Measurements from ENCODE around the gene LY86. TPM values are rescaled to one million over a fixed set of nuclear protein-coding genes. Genes with fewer than 3 reads are reported as not detected.

Gene LY86
- total and polyA plus RNA-seq, 9 donors, result 1.3 to 13.8 (median 2.3) TPM

GRCh38 chr6:6680526-6680925, 92.0 kb downstream of the LY86 start:
- no peaks in the 10 kb centered on the region for H3K27me3 ChIP-seq
- no peaks in the 10 kb centered on the region for H3K9me3 ChIP-seq
- DNase-seq, result no peak
- no peak overlapping the region for H3K4me3 ChIP-seq
- no peaks in the 10 kb centered on the region for H3K36me3 ChIP-seq
- H3K27ac ChIP-seq, result no peak overlapping the region
- intact Hi-C loops (cut with DNase I), result no loop called here
- TF ChIP-seq CTCF (IDR thresholded peaks at IDR 0.05) (no peak), POLR2A (IDR thresholded peaks at IDR 0.05) (no peak)
- H3K4me1 ChIP-seq (ENCODE audit: insufficient read depth), result no peaks in the 10 kb centered on the region

DNA sequence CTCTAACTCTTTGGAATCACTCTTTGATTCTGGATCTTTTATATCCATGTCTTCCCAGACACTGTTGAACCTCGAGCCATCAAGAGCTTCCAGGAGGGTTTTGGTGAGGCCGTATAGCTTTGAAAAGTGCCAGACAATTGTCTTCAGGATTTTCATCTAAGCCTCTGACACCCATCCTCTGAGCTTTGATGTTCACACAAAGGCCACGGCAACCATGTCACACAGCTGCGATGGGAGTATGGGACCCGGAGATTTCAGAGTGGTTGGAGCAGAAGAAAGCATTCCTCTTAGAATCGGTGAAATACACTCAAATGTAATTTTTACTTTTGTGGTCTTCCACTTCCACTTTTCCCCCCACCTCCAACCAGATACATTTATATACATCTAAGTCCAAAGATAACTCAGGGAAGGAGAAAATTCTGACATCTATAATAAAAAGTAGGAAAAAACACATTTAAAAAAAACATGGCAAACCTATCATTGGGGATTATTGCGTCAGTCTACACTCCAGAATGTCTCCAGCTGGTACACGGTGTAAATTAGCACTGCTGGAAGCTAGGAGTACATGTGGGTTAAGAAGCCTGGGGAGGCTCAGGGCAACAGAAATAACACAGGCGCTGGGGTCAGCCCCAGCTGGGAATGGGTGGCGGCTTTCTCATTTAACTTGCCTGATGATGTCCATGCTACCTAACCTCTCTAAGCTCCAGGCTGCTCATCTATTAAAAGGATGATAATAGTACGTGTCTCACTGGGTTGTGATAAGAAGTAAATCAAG, 92.7 kb downstream of the LY86 start:
- TF ChIP-seq CTCF (IDR thresholded peaks at IDR 0.05) (no peak), POLR2A (IDR thresholded peaks at IDR 0.05) (no peak), EP300 (IDR thresholded peaks at IDR 0.05) (no peak)
- Histone ChIP-seq H3K4me3 (no peak overlapping the region), H3K27me3 (no peaks in the 10 kb centered on the region), H3K4me1 (ENCODE audit: insufficient read depth) (no peaks in the 10 kb centered on the region), H3K9me3 (no peaks in the 10 kb centered on the region), H3K36me3 (no peaks in the 10 kb centered on the region), H3K27ac (no peak overlapping the region)
- DNase-seq, result no peak
- 86 to 90% (median 90%) methylated on average over 11 of the region's 11 CpGs for WGBS, 3 donors
- intact Hi-C loops (cut with DNase I), result no loop called here

GRCh38 chr6:6682225-6682624, 93.7 kb downstream of the LY86 start:
- no peak for DNase-seq
- 69 to 89% (median 76%) methylated on average over 3 of the region's 3 CpGs for WGBS, 3 donors
- no peaks in the 10 kb centered on the region for H3K36me3 ChIP-seq
- no peaks in the 10 kb centered on the region for H3K27me3 ChIP-seq
- H3K4me1 ChIP-seq (ENCODE audit: insufficient read depth), result peaks cover 4% of the 10 kb centered on the region
- intact Hi-C loops (cut with DNase I), result no loop called here
- no peaks in the 10 kb centered on the region for H3K9me3 ChIP-seq
- no peak overlapping the region for H3K4me3 ChIP-seq
- TF ChIP-seq CTCF (IDR thresholded peaks at IDR 0.05) (no peak), POLR2A (IDR thresholded peaks at IDR 0.05) (no peak), EP300 (IDR thresholded peaks at IDR 0.05) (no peak)
- no peak overlapping the region for H3K27ac ChIP-seq

GRCh38 chr6:6683969-6684833, 95.7 kb downstream of the LY86 start:
- 44 to 65% (median 50%) methylated on average over 13 of the region's 13 CpGs for WGBS, 3 donors
- intact Hi-C loops (cut with DNase I), result no loop called here
- no peak for DNase-seq

More at GRCh38 chr6:6683969-6684833, 95.7 kb downstream of the LY86 start:
- Histone ChIP-seq H3K4me1 (ENCODE audit: insufficient read depth) (peaks cover 11% of the 10 kb centered on the region), H3K27ac (no peak overlapping the region), H3K9me3 (no peaks in the 10 kb centered on the region), H3K36me3 (no peaks in the 10 kb centered on the region), H3K27me3 (no peaks in the 10 kb centered on the region), H3K4me3 (no peak overlapping the region)
- TF ChIP-seq CTCF (IDR thresholded peaks at IDR 0.05) (no peak), POLR2A (IDR thresholded peaks at IDR 0.05) (no peak), EP300 (IDR thresholded peaks at IDR 0.05) (no peak)
